ENCODE data around the gene GFM1. TPM values are rescaled to one million over a fixed set of nuclear protein-coding genes. Genes with fewer than 3 reads are reported as not detected.

The GFM1 gene
- total RNA-seq, 1 donor from 2014 or later = 58.7 TPM

Small RNA genes within 50 kb of the gene (small RNA-seq; reads per million reads assigned to genes)
- gene AC025033.1 = not detected
- not detected for gene AC080013.6

Other genes with a start within 250 kb of the GFM1 start
- gene MLF1, start 73.3 kb upstream of the GFM1 start, total RNA-seq = 29.3 TPM
- 7.3 TPM for gene LXN, start 28.1 kb downstream of the GFM1 start, total RNA-seq
- gene RARRES1, start 87.9 kb downstream of the GFM1 start, total RNA-seq = 4.5 TPM
- 34.6 TPM for gene MFSD1, start 157.5 kb downstream of the GFM1 start, total RNA-seq